Raji (cell line): ENCODE data around the gene SNX22.

ENCODE experiments used
- POLR2A ChIP-seq: IDR thresholded peaks from 2 replicates; pipeline ENCODE4 v1.6.1; 2011; ENCODE audit warnings: low read depth, low read length, control low read depth; ENCODE audit not compliant: insufficient read depth

The SNX22 gene

GRCh38 chr15:64149893-64150578 is 1.5 kb upstream of the SNX22 start:
- TF ChIP-seq POLR2A = no peak

GRCh38 chr15:64152507-64153387 is 1.2 kb downstream of the SNX22 start:
- peak; percentile 75 for TF ChIP-seq POLR2A

- peak; percentile 54 for TF ChIP-seq POLR2A
Observed at GRCh38 chr15:64153480-64154367, 2.2 kb downstream of the SNX22 start.

DNA sequence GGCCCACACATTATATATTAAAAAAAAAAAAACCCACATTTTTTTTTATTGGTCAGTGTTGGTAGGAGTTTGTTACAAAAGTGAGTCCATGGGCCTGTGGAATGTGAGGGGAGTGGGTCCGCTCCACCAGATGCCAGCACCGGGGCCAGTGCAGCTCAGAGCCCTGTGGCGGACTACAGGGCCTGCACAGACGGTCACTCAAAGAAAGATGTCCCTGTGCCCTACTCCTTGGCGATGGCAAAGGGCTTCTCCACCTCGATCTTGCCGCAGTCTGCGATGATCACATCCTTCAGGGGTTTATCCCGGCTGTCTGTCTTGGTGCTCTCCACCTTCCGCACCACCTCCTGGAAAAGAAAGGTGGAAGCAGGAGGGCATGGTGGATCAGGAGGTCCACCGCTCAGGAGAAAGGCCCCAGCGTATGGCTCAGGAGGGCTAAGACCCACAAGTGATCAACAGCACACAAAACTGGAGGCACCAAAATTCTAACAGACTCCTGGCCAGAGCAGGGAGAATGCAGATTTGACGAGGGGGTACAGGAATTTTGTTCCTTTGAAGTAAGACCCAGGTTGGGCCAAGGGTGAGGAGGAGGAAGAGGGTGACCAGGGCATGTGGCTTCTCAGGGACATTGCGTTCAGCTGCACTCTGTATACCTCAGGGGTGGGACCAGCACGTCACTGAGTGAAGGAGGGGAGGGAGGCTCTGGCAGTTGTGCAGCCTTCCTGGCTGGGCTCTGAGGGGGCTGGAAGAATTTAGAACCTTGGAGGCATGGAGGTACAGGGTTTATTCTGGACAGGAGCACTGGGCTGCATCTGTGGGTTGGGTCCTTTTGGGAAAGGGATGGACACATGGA is 4.5 kb downstream of the SNX22 start:
- TF ChIP-seq POLR2A = no peak; the same call in none of the 2 replicates

- TF ChIP-seq POLR2A = peak; percentile 45
Observed at GRCh38 chr15:64156652-64157331, 5.3 kb downstream of the SNX22 start.

DNA sequence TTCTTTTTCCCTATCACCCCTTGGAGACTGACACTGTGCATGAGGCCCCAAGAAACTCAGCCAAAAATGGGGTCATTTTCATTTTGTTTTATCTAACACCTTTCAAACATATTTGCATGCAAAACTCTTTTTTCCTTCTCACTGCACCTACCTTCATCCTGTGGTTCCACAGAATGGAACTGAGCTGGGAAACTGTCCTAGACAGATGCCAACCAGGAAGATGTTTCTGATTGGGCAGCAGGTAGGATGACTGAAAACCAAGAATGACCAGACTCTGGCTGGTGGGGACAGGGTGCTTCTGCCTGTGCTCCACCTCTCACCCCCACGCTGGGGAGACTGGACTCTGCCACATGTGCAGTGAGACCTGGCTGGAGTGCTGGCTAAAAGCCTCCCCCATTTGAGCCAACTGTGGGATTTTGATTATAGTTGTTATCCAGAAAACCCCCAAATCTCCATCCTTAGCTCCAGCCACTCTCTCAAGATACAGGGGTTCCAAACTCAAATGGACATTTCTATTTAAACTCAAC is 6.1 kb downstream of the SNX22 start:
- TF ChIP-seq POLR2A = peak; percentile 2; the same call in 1 of the 2 replicates

- TF ChIP-seq POLR2A = peak; percentile 49
Observed at GRCh38 chr15:64158363-64159134, 7.0 kb downstream of the SNX22 start.

- TF ChIP-seq POLR2A = no peak; the same call in 1 of the 2 replicates
Observed at GRCh38 chr15:64161688-64162477, 10.4 kb downstream of the SNX22 start.

DNA sequence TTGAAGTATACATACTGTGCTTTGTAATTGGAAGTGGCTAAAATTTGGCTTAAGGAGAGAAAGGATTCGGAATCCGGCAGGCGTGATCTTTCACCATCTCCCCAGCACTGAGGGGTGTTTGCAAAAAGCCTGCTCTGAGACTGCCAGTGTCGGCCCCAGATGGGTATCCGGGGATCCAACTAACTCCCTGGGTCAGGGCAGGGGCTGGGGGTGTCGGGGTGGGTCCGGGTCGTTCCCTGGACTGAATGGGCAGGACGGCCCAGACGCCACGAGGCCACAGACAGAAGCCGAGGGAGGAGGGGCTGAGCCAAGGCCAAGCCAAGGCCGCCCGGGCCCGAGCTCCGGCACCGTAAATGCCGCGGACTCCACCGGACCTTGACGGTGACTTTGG is 10.9 kb downstream of the SNX22 start:
- no peak for TF ChIP-seq POLR2A

DNA sequence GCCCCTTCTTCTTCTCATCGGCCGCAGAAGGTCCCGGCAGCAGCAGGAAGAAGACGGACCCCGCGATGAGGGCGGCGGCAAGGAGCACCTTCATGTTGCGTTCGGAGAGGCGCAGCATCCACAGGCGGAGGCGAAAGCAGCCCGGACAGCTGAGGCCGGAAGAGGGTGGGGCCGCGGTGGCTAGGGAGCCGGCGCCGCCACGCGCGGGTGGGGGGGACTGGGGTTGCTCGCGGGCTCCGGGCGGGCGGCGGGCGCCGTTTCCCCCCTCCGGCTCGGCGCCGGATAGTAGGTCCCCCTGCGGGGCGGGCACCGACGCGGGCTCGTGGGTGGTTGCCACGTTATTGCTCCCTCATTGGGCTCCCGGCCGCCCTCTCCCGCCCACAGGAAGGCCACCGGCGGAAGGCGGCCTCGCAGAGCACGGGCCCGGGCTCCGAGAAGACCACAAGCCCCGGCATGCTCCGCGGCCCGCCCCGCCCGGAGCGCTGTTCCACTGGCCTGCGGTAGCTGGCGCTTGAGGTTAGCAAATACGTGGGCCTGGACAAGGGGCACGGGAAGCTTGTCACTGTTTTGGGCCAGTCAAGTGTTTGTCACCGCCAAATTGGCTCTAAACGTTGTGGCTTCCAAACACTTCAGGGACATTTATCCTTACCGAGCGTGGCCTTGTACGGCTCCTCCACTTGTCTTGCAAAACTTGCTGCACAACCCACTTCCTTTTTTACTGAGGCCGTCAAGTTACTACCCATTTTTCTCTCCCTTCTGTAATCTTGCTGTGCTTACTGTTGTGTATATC is 11.5 kb downstream of the SNX22 start, which contains the start of gene PPIB:
PPIB (minus strand) TSS at position 154 of the 790 bp plus-strand sequence; CDS start at position 118, 36 bp downstream.
- peak; percentile 92 for TF ChIP-seq POLR2A

GRCh38 chr15:64163659-64164362 is 12.3 kb downstream of the SNX22 start:
- no peak for TF ChIP-seq POLR2A

GRCh38 chr15:64164436-64164835 is 12.9 kb downstream of the SNX22 start:
- TF ChIP-seq POLR2A = no peak
